Measurements from ENCODE around the gene TEK. TPM values are rescaled to one million over a fixed set of nuclear protein-coding genes. Genes with fewer than 3 reads are reported as not detected.

TEK gene
- total RNA-seq, 3 donors from 2014 or later: 5.9 to 15.2 (median 14.4) TPM

DNA sequence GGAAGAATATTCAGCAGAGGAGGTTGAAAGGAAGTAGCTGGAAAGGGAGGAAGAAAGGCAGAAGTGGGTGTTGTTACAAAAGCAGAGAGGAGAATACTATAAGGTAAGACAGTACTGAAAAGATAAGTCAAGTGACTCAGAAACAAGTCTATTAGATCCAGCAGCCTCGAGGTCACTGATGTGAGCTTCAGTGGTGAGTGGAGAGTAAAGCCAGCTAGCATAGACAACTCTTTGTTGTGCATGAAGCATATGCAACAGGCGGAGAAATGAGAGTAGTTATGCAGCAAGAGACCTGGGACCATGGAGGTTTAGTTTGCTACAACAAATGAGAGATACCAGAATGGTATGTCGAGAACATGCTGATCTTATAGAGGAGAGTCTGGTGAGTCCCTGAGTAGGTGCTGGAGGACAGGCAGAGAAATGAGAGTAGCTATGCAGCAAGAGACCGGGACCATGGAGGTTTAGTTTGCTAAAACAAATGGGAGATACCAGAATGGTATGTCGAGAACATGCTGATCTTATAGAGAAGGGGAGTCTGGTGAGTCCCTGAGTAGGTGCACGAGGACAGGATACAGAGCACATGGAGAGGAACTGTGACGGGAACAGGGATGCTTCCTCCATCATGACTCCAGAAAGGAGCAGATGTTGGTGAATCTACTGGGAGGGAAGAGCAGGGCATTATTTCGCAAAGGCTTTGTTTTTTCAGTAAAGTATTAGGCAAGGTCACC is 151.9 kb downstream of the TEK start:
- H3K4me3 ChIP-seq: no peak overlapping the region
- no peak overlapping the region for H3K27ac ChIP-seq
- intact Hi-C loops (cut with DNase I; ENCODE audit: low total_unique reads): no loop called here
- H3K36me3 ChIP-seq: no peaks in the 10 kb centered on the region
- DNase-seq (ENCODE audit: low spot score in 2 of 2): no peak
- no peaks in the 10 kb centered on the region for H3K4me1 ChIP-seq
- TF ChIP-seq, protein P1, sequence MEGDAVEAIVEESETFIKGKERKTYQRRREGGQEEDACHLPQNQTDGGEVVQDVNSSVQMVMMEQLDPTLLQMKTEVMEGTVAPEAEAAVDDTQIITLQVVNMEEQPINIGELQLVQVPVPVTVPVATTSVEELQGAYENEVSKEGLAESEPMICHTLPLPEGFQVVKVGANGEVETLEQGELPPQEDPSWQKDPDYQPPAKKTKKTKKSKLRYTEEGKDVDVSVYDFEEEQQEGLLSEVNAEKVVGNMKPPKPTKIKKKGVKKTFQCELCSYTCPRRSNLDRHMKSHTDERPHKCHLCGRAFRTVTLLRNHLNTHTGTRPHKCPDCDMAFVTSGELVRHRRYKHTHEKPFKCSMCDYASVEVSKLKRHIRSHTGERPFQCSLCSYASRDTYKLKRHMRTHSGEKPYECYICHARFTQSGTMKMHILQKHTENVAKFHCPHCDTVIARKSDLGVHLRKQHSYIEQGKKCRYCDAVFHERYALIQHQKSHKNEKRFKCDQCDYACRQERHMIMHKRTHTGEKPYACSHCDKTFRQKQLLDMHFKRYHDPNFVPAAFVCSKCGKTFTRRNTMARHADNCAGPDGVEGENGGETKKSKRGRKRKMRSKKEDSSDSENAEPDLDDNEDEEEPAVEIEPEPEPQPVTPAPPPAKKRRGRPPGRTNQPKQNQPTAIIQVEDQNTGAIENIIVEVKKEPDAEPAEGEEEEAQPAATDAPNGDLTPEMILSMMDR (IDR thresholded peaks at IDR 0.05): no peak
- TF ChIP-seq POLR2AphosphoS5 (IDR thresholded peaks at IDR 0.05): no peak
- no peak for TF ChIP-seq POLR2A (IDR thresholded peaks at IDR 0.05)
- H3K9me3 ChIP-seq: no peaks in the 10 kb centered on the region
- H3K27me3 ChIP-seq: no peaks in the 10 kb centered on the region

DNA sequence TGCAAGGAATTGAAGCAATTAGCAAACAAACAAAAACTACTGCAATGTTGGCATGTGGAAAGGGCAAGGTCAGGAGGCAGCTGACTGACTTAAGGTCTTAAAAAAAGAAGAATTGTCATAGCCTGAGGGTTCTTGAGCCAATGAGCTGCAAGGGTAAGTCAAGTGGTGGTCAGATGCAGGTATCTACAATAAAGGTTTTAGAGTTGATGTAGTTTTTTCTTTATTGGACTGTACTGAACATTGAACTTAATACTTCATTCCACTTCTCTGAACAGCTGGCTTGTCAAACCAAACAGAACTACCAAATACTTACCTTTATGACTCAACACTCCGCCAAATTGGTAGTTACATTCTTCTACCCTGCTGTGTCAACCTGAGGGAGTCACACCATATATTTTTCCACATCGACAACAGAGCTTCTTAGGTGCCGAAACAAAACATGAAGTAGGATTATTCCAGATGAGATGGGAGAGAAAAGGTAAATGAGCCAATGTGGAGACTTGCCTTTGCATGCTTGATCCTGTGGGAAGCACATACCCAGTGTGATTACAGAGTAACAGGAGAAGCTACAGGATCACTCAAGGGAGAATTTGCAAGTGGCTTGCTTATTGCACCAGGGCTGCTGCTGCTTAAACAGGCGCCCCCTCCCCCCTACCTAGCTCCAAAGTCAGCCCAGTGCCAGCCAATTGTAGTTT is 152.6 kb downstream of the TEK start:
- no peaks in the 10 kb centered on the region for H3K9me3 ChIP-seq
- H3K36me3 ChIP-seq: no peaks in the 10 kb centered on the region
- H3K4me3 ChIP-seq: no peak overlapping the region
- DNase-seq (ENCODE audit: low spot score in 2 of 2): no peak
- H3K4me1 ChIP-seq: no peaks in the 10 kb centered on the region
- intact Hi-C loops (cut with DNase I; ENCODE audit: low total_unique reads): no loop called here
- TF ChIP-seq POLR2AphosphoS5 (IDR thresholded peaks at IDR 0.05) (no peak), POLR2A (IDR thresholded peaks at IDR 0.05) (no peak)
- TF ChIP-seq, protein P1 (IDR thresholded peaks at IDR 0.05): no peak
- no peaks in the 10 kb centered on the region for H3K27me3 ChIP-seq
- H3K27ac ChIP-seq: no peak overlapping the region

DNA sequence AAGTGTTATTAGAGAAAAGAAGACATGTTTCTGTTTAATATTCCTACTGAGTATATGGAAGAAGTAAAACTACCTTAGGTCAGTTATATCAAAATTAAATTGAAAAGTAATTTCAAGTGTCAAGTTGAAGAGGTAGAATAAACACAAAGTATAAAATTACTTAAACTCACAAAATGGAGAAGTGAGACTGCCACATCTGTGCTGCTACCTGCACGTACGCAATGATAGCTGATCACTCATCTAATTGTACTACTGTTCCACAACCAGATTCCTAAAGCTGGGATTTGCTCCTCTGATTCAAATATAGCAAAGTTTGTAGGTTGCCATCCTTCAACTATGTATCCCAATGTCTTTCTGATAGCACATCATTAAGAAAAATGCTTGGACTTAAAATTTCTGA is 163.1 kb downstream of the TEK start:
- no peak overlapping the region for H3K4me3 ChIP-seq
- TF ChIP-seq POLR2AphosphoS5 (IDR thresholded peaks at IDR 0.05) (no peak), POLR2A (IDR thresholded peaks at IDR 0.05) (no peak)
- TF ChIP-seq, protein P1 (IDR thresholded peaks at IDR 0.05): no peak
- H3K36me3 ChIP-seq: no peaks in the 10 kb centered on the region
- no peak overlapping the region for H3K27ac ChIP-seq
- no peaks in the 10 kb centered on the region for H3K9me3 ChIP-seq
- no peaks in the 10 kb centered on the region for H3K27me3 ChIP-seq
- DNase-seq (ENCODE audit: low spot score in 2 of 2): no peak
- no peaks in the 10 kb centered on the region for H3K4me1 ChIP-seq
- intact Hi-C loops (cut with DNase I; ENCODE audit: low total_unique reads): no loop called here

DNA sequence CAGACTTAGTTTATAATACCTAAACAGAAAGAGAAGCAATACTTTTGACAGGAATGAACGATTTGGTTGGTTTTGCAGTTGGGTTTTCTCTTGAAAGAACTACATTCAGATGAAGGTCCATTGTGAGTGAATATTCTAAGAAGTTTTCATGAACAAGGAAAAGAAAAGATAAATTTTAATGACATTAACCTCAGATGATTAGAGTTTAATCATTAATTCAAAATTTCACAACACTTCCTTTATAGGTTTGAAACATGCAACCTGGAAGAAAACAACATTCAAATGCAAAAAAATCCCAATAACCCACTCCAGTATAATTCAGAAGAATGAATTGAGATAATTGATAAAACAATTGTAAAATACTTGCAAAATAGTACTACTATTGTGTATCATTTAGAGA is 164.2 kb downstream of the TEK start:
- no peaks in the 10 kb centered on the region for H3K4me1 ChIP-seq
- intact Hi-C loops (cut with DNase I; ENCODE audit: low total_unique reads): no loop called here
- TF ChIP-seq POLR2A (IDR thresholded peaks at IDR 0.05) (no peak), POLR2AphosphoS5 (IDR thresholded peaks at IDR 0.05) (no peak)
- TF ChIP-seq, protein P1 (IDR thresholded peaks at IDR 0.05): no peak
- H3K36me3 ChIP-seq: no peaks in the 10 kb centered on the region
- DNase-seq (ENCODE audit: low spot score in 2 of 2): no peak
- no peak overlapping the region for H3K27ac ChIP-seq
- H3K27me3 ChIP-seq: no peaks in the 10 kb centered on the region
- H3K9me3 ChIP-seq: no peaks in the 10 kb centered on the region
- H3K4me3 ChIP-seq: no peak overlapping the region
